Neural cell (in vitro differentiated cells): Measurements from ENCODE around the gene DYNC2H1.

Experiments
- CTCF ChIP-seq: fragments of 450-650 bp; IDR thresholded peaks from 2 replicates; pipeline ENCODE4 v1.5.1; 2014; ENCODE audit warnings: antibody characterized with exemption, mild to moderate bottlenecking, moderate library complexity; ENCODE audit not compliant: poor library complexity, severe bottlenecking
- EP300 ChIP-seq: fragments of 450-650 bp; conservative IDR thresholded peaks from 2 replicates; pipeline ENCODE4 v1.6.1; 2014; ENCODE audit warnings: antibody characterized with exemption, mild to moderate bottlenecking, moderate library complexity; ENCODE audit not compliant: poor library complexity, severe bottlenecking
- MXI1 ChIP-seq: fragments of 450-650 bp; conservative IDR thresholded peaks from 2 replicates; pipeline ENCODE4 v1.6.1; 2014; ENCODE audit warnings: antibody characterized with exemption, mild to moderate bottlenecking; ENCODE audit not compliant: poor library complexity, severe bottlenecking

DNA sequence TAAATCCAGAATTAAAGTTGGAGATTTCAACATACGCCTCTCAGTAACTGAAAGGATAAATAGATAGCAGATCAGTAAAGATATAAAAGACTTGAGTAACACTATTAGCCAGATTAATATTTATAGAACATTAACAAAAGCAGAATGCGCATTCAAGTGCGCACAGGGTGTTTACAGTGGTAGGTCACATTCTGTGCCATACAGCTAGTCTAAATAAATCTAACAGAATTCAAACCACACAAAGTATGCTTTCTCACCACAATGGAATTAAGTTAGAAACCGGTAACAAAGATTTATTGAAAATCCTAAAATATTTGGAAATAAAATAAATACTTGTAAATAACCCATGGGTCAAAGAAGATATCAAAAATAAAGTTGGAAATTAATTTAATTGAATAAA, 341.0 kb downstream of the DYNC2H1 start:
- TF ChIP-seq EP300 (no peak), MXI1 (no peak), CTCF (no peak)
